ENCODE results near the gene EFL1.

- TF ChIP-seq EGR1 (IDR thresholded peaks at IDR 0.05), result no peak
- TF ChIP-seq EP300 (IDR thresholded peaks at IDR 0.05; ENCODE audit: borderline replicate concordance), result no peak
- no peak for TF ChIP-seq NFIC (IDR thresholded peaks at IDR 0.05)
- TF ChIP-seq REST (IDR thresholded peaks at IDR 0.05; ENCODE audit: low read depth), result no peak
- TF ChIP-seq CREB1 (IDR thresholded peaks at IDR 0.05; ENCODE audit: low read depth), result no peak
- no peak for TF ChIP-seq CEBPB (IDR thresholded peaks at IDR 0.05)
- TF ChIP-seq TAF1 (IDR thresholded peaks at IDR 0.05; ENCODE audit: low read depth), result no peak
Observed at GRCh38 chr15:82309802-82310201, 47.3 kb upstream of the EFL1 start.

All from Ishikawa (cell line).